IPS-18a (cell line): ENCODE measurements around the gene KDM3A.

Source experiments
- H3K27ac ChIP-seq: one replicate; pipeline ENCODE4 v1.5.1; 2013; ENCODE audit warnings: low read length
- H3K27me3 ChIP-seq: one replicate; pipeline ENCODE4 v1.6.1; 2013; ENCODE audit warnings: mild to moderate bottlenecking, low read length; ENCODE audit not compliant: control insufficient read depth, insufficient read depth
- H3K36me3 ChIP-seq: one replicate; pipeline ENCODE4 v1.6.1; 2013; ENCODE audit warnings: low read depth, low read length; ENCODE audit not compliant: control insufficient read depth
- H3K4me1 ChIP-seq: one replicate; pipeline ENCODE4 v1.6.1; 2013; ENCODE audit warnings: low read depth, low read length; ENCODE audit not compliant: control insufficient read depth
- H3K4me3 ChIP-seq: one replicate; pipeline ENCODE4 v1.5.1; 2013; ENCODE audit warnings: low read length
- H3K9ac ChIP-seq: one replicate; pipeline ENCODE4 v1.6.1; 2013; ENCODE audit warnings: mild to moderate bottlenecking, low read length, moderate library complexity
- H3K9me3 ChIP-seq: one replicate; pipeline ENCODE4 v1.6.1; 2013; ENCODE audit warnings: low read depth, low read length; ENCODE audit not compliant: control insufficient read depth

Gene KDM3A

DNA sequence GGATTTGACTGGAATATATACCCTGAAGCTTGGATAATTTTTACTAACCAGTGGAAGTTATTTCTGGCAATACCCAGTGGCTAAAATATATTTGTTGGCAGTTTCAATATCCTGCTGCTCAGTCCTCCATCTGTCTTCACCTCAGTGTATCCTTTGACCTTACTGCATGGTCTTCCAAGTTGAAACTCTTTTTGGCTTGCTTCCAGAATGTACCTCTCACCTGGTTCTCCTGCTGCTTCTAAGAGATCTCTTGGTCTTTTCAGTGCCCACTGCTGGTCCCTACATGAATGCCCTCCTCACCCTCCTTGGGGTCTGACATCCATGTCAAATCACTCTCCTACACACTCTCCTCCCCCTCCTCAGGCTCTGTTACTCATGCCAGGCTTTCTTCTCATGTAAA lies 4.8 kb upstream of the KDM3A start:
- H3K27me3 ChIP-seq = no peaks in the 10 kb centered on the region

DNA sequence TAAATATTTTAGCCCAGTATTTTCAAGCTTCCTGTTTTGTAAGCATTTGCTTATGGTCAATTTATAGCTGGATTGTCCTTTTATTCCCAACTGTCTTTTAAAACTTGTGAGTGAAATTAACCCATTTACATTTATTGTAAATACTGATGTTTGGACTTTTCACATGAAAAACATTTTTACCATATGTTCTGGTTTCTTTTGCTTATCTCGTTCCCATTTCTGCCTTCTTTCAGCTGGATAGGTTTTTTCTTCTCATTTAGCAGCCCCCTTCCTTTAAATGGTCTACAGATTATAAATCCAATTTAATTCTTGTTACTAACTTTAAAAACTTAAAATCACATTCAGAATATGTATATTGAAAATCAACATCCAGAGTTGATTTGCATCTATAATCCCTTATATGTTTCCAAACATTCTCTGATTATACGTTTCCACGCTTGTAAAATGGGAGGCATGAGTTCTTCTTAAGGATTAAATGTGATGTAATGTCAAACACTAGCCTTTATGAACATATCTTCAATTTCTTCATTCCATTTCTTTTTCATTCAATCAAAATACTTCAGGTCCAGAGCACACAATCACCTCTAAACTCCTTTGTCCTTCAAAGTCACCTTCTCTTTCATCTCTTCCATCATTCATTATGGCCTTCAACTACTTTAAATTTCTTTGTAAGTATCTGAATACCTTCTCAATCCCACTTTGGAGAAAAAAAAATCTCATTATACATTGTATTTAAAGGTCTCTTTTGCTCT lies 1.1 kb upstream of the KDM3A start:
- Histone ChIP-seq H3K36me3 (no peaks in the 10 kb centered on the region), H3K4me3 (no peak overlapping the region), H3K9ac (no peak overlapping the region), H3K9me3 (peaks cover 21% of the 10 kb centered on the region), H3K27ac (no peak overlapping the region), H3K4me1 (peaks cover 11% of the 10 kb centered on the region), H3K27me3 (no peaks in the 10 kb centered on the region)

More for the DNA sequence above, 4.8 kb upstream of the KDM3A start:
- Histone ChIP-seq H3K36me3 (no peaks in the 10 kb centered on the region), H3K9me3 (peaks cover 21% of the 10 kb centered on the region), H3K4me1 (no peaks in the 10 kb centered on the region), H3K9ac (no peak overlapping the region), H3K4me3 (no peak overlapping the region), H3K27ac (no peak overlapping the region)

DNA sequence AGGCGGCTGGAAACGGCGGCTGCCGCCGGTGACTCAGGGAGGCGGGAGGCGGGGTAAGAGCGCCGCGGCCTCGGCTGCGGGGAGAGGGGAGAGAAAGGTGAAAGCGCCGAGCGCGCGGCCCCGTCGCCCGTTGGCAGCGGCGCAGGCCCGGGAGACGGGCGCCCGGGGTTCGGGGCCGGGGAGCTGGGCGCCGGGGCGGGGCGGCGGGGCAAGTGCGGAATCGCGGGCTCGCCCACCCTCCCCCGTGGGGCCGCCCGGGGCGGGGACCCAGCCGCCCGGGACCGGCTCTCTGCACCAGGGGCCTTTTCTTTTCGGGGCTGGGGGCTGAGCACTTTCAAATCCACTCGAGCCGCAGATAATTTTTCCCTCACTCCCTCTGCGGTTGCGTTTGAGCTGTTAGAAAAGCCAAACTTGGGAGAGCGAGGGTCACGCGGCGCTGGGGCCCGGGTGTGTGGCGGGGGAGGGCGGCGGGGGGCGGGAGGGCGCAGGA lies 266 bp downstream of the KDM3A start:
- H3K9ac ChIP-seq = no peak overlapping the region
- no peak overlapping the region for H3K27ac ChIP-seq
- H3K9me3 ChIP-seq = peaks cover 21% of the 10 kb centered on the region
- H3K27me3 ChIP-seq = no peaks in the 10 kb centered on the region
- H3K36me3 ChIP-seq = no peaks in the 10 kb centered on the region
- H3K4me1 ChIP-seq = peaks cover 11% of the 10 kb centered on the region
- peak overlapping the region; percentile 72 for H3K4me3 ChIP-seq

DNA sequence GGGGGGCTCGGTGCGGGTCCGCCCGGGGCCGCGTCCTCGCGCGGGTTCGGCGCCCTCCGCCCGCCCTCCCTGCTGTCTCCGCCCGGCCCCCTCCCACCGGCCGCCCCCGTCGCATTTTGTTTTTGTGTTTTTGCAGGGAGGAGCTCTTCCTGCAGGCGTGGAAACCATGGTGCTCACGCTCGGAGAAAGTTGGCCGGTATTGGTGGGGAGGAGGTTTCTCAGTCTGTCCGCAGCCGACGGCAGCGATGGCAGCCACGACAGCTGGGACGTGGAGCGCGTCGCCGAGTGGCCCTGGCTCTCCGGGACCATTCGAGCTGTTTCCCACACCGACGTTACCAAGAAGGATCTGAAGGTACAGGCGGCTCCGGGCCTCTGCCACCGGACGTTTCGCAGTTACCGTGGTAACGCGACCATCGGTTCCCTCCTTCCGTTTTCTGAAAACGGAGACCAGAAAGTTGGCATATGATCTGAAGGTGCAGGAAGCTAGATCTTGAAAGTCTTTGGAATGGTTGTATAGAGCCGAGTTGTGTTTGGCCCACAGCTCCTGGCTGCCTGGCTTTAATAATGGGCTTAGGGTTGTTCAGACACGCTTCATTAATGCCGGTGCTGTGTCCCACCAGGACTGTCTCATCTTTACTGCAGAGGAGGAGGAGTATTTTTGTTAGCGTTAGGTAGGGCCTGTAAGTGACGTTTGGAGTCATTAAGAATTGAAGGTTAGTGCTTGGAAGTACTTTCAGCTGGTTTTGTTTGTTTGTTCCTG lies 891 bp downstream of the KDM3A start:
- peaks cover 11% of the 10 kb centered on the region for H3K4me1 ChIP-seq
- H3K36me3 ChIP-seq = no peaks in the 10 kb centered on the region
- peak overlapping the region; percentile 13 for H3K9ac ChIP-seq
- no peaks in the 10 kb centered on the region for H3K27me3 ChIP-seq
- no peak overlapping the region for H3K27ac ChIP-seq
- peaks cover 21% of the 10 kb centered on the region for H3K9me3 ChIP-seq
- H3K4me3 ChIP-seq = peak overlapping the region; percentile 72

DNA sequence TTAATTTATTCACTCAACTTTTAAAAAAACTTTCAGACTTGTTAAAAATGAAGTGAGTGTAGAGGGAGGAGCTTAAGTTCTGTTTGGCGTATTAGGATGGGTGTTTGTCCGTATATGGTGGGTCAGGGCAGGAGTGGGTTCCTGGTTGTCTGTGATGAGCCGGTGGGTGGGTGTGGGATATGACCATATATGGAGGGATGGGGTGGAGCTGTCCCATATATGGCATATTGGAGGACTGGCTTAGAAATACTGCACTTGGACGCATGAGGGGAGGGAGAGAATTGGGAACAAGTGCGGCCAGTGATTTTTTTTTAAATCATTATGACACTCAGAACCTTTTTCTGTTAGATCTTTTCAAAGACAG lies 1.5 kb downstream of the KDM3A start:
- peak overlapping the region; percentile 72 for H3K4me3 ChIP-seq
- peak overlapping the region; percentile 13 for H3K9ac ChIP-seq
- H3K4me1 ChIP-seq = peaks cover 11% of the 10 kb centered on the region
- no peak overlapping the region for H3K27ac ChIP-seq
- no peaks in the 10 kb centered on the region for H3K36me3 ChIP-seq
- no peaks in the 10 kb centered on the region for H3K27me3 ChIP-seq
- peaks cover 21% of the 10 kb centered on the region for H3K9me3 ChIP-seq

DNA sequence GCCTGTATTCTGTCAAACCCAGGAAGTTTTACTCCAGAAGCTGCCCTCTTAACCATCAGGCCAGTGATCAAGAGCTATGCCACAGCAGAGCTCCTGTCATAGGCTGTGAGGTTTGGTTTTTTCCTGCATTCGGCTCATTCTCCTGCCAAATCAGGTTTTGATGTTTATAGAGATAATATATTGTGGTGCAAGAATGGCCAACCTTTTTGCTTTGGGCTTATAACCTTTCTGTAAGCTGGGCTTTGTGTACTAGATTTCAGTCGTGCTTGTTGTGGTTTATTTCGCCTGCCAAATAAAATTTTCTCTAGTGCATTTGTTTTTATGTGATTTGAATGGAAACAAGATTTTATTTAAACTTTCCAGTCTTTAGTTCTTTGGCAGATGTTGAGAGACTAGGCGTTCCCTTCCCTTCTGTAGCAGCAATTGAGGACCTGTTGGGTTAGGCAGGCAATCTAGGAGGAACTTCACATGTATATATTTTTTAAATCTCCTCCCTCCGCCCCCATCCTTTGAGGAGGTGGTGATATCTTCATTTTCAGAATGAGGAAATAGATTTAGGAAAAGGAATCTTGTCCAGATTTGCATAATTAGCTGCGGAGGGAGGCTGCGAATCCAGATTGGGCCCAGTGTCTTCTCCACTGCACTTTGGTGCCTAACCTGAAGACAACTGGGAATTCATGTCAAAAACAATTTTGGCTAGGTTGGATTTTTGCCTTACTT lies 2.6 kb downstream of the KDM3A start:
- Histone ChIP-seq H3K4me3 (no peak overlapping the region), H3K9ac (no peak overlapping the region), H3K4me1 (peaks cover 11% of the 10 kb centered on the region), H3K9me3 (peaks cover 17% of the 10 kb centered on the region), H3K36me3 (no peaks in the 10 kb centered on the region), H3K27ac (no peak overlapping the region), H3K27me3 (no peaks in the 10 kb centered on the region)

DNA sequence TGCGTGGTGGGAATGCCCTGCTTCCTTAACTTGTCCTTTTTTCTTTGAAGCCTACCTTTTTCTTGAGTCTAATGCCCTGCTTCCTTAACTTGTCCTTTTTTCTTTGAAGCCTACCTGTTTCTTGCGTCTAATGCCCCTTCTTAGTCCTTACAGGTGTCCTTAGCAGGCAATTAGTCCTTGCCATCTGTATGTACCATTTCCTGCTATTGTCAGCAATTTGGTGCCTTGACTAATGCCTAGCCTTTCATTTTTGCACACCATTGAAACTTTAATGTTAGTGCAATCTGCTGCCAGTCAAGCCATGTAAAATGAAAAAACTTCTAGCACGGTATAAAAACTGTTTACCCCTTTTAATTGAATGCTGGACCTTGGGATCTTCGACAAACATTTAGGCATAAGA lies 4.3 kb downstream of the KDM3A start:
- H3K36me3 ChIP-seq = peaks cover 6% of the 10 kb centered on the region
- peaks cover 21% of the 10 kb centered on the region for H3K4me1 ChIP-seq
- H3K27ac ChIP-seq = no peak overlapping the region
- H3K4me3 ChIP-seq = no peak overlapping the region
- H3K9me3 ChIP-seq = peaks cover under 1% of the 10 kb centered on the region
- no peak overlapping the region for H3K9ac ChIP-seq
- no peaks in the 10 kb centered on the region for H3K27me3 ChIP-seq

DNA sequence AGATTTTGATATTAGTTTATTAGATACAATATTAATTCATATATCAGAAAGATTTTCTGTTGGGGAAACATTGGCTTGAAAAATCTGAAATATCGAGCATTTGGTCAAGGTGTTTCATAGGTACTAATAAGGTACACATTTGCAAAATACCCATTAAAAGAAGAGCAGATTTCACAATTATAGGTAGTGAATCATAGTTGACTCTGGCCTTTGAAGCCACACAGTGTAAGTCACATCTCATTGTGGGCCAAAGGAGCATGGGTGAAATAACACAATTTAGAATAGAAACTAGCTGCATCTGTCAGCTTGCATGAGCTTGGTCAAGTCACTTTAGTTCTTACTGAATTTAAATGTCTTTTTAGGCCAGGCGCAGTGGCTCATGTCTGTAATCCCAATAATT lies 4.9 kb downstream of the KDM3A start:
- H3K9me3 ChIP-seq = no peaks in the 10 kb centered on the region
- peaks cover 21% of the 10 kb centered on the region for H3K4me1 ChIP-seq
- peaks cover 7% of the 10 kb centered on the region for H3K36me3 ChIP-seq
- H3K4me3 ChIP-seq = no peak overlapping the region
- no peak overlapping the region for H3K9ac ChIP-seq
- no peaks in the 10 kb centered on the region for H3K27me3 ChIP-seq
- no peak overlapping the region for H3K27ac ChIP-seq

DNA sequence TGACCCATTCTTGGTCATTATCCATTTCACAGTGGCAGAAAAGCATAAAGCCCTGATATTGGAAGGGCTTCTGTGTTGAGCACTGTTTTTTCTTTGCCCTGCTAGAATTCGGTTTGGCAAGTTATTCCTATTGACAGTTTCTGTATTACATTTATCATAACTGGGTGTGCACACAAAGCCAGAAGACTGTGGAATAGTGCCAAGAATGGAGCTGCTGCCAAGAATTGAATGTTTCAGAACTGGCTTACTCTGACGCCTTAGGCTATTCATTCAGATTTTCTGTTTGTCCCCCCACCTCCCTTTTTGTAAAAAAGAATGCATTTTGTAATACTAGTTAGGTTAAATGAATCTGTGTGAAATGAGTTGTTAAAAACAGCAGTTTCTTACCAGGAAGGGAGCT lies 12.7 kb downstream of the KDM3A start:
- Histone ChIP-seq H3K9ac (no peak overlapping the region), H3K4me1 (peaks cover 10% of the 10 kb centered on the region), H3K27me3 (no peaks in the 10 kb centered on the region), H3K27ac (no peak overlapping the region), H3K36me3 (peaks cover 61% of the 10 kb centered on the region), H3K4me3 (no peak overlapping the region), H3K9me3 (no peaks in the 10 kb centered on the region)

DNA sequence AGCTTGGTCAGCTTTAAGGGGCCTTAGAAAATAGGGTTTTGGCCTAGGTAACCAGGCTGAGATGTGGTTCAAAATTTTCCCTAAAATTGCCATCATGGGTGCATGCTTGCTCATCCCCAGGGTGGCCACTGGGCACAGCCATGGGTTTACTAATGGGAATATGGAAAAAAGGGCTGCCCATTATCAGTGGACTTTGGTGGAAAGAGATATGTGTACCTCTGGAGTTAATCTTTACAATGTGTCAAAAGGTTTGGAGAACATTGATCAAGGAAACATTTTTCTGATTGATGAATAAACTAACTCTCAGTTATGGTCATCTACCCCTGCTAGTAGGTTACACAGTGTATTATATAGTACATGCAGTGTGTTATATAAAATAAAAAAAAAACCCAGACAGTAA lies 13.1 kb downstream of the KDM3A start:
- H3K9ac ChIP-seq = no peak overlapping the region
- H3K36me3 ChIP-seq = peaks cover 62% of the 10 kb centered on the region
- H3K27me3 ChIP-seq = no peaks in the 10 kb centered on the region
- H3K4me1 ChIP-seq = peaks cover 6% of the 10 kb centered on the region
- H3K27ac ChIP-seq = no peak overlapping the region
- H3K9me3 ChIP-seq = no peaks in the 10 kb centered on the region
- H3K4me3 ChIP-seq = no peak overlapping the region

DNA sequence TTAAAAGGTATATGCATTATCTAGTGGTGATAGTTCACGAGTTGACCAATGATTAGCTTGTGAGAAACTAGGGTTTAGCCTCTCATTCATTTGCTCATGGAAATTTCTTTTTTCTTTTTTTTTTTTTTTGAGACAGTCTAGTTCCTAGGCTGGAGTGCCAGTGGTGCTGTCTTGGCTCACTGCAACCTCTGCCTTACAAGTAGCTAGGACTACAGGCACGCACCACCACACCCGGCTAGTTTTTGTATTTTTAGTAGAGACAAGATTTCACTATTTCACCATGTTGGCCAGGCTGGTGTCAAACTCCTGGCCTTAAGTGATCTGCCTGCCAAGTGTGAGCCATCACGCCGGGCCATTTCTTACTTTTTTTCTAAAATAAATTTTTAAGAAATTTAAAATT lies 14.0 kb downstream of the KDM3A start:
- H3K9ac ChIP-seq = no peak overlapping the region
- no peak overlapping the region for H3K27ac ChIP-seq
- peaks cover 57% of the 10 kb centered on the region for H3K36me3 ChIP-seq

More for the DNA sequence above, 14.0 kb downstream of the KDM3A start:
- Histone ChIP-seq H3K4me3 (no peak overlapping the region), H3K9me3 (no peaks in the 10 kb centered on the region), H3K27me3 (no peaks in the 10 kb centered on the region), H3K4me1 (no peaks in the 10 kb centered on the region)
